ENCODE measurements around the gene POLK. TPM values are rescaled to one million over a fixed set of nuclear protein-coding genes. Genes with fewer than 3 reads are reported as not detected.

Gene POLK
- total and polyA plus RNA-seq, 4 donors, result 6.6 to 68.6 (median 18.5) TPM

DNA sequence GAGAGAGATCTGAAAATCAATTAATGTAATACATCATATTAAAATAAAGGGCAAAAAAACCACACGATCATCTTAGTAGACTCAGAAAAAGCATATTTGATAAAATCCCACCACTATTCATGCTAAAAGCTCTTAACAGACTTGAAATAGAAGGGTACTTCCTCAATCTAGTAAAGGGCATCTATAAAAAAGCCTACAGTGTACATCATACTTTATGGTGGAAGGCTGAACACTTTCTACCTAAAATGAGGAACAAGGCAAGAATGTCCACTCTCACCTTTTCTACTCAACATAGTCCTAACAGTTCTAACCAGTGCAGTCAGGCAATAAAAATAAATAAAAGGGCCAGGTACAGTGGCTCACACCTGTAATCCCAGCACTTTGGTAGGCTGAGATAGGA lies 38.9 kb downstream of the POLK start:
- H3K9me3 ChIP-seq (ENCODE audit: control insufficient read depth in 4 of 4, insufficient read depth in 3 of 4, low read length in 3 of 4), result peaks cover 0 to 2% (median 0%) of the 10 kb centered on the region in 4 donors
- H3K36me3 ChIP-seq (ENCODE audit: control insufficient read depth in 4 of 4, insufficient read depth in 4 of 4, low read length in 4 of 4), result peaks cover 0 to 18% (median 8%) of the 10 kb centered on the region in 4 donors
- DNase-seq, result no peak
- no peak for ATAC-seq (ENCODE audit: insufficient read depth, low FRiP score)
- no peak for TF ChIP-seq CTCF (IDR thresholded peaks at IDR 0.05; ENCODE audit: control extremely low read depth, extremely low read depth)
- H3K27ac ChIP-seq (ENCODE audit: low read depth in 1 of 2, low read length in 1 of 2), result no peak overlapping the region
- H3K9ac ChIP-seq (ENCODE audit: insufficient read depth in 1 of 2, low read length in 2 of 2), result no peak overlapping the region
- no peaks in the 10 kb centered on the region for H3K27me3 ChIP-seq (ENCODE audit: control insufficient read depth in 3 of 3, insufficient read depth in 3 of 3, low read length in 2 of 3)
- no peak overlapping the region for H3K4me3 ChIP-seq
- 97 to 100% methylated on average over 1 of the region's 1 CpG for WGBS, 2 donors
- peaks cover 0 to 3% (median 0%) of the 10 kb centered on the region in 5 donors for H3K4me1 ChIP-seq (ENCODE audit: control insufficient read depth in 5 of 5, insufficient read depth in 5 of 5, low read length in 5 of 5)

DNA sequence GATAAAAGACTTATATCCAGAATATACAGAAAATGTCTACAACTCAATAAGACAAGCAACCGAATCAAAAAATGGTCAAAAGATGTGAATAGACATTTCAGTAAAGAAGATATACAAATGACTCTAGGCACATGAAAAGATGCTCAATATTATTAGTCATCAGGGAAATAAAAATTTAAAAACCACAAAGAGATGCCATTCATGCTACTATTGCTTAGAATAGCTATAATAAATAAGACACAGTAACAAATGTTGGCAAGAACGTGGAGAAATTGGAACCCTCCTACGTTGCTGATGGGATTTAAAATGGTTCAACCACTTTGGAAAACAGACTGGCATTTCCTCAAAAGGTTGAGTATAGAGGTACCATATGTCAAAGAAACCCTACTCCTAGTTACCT lies 39.8 kb downstream of the POLK start:
- TF ChIP-seq CTCF (IDR thresholded peaks at IDR 0.05; ENCODE audit: control extremely low read depth, extremely low read depth), result no peak
- H3K36me3 ChIP-seq (ENCODE audit: control insufficient read depth in 4 of 4, insufficient read depth in 4 of 4, low read length in 4 of 4), result peaks cover 0 to 18% (median 8%) of the 10 kb centered on the region in 4 donors
- H3K4me1 ChIP-seq (ENCODE audit: control insufficient read depth in 5 of 5, insufficient read depth in 5 of 5, low read length in 5 of 5), result peaks cover 0 to 3% (median 0%) of the 10 kb centered on the region in 5 donors
- no peaks in the 10 kb centered on the region for H3K27me3 ChIP-seq (ENCODE audit: control insufficient read depth in 3 of 3, insufficient read depth in 3 of 3, low read length in 2 of 3)
- DNase-seq (no peak), ATAC-seq (ENCODE audit: insufficient read depth, low FRiP score) (no peak)
- H3K9ac ChIP-seq (ENCODE audit: insufficient read depth in 1 of 2, low read length in 2 of 2), result no peak overlapping the region
- H3K27ac ChIP-seq (ENCODE audit: low read depth in 1 of 2, low read length in 1 of 2), result no peak overlapping the region
- 94 to 96% methylated on average over 3 of the region's 3 CpGs for WGBS, 2 donors
- H3K4me3 ChIP-seq, result no peak overlapping the region
- peaks cover 0 to 2% (median 0%) of the 10 kb centered on the region in 4 donors for H3K9me3 ChIP-seq (ENCODE audit: control insufficient read depth in 4 of 4, insufficient read depth in 3 of 4, low read length in 3 of 4)

- H3K36me3 ChIP-seq (ENCODE audit: control insufficient read depth in 4 of 4, insufficient read depth in 4 of 4, low read length in 4 of 4), result peaks cover 1 to 18% (median 11%) of the 10 kb centered on the region in 4 donors
- DNase-seq, result no peak
- H3K4me1 ChIP-seq (ENCODE audit: control insufficient read depth in 5 of 5, insufficient read depth in 5 of 5, low read length in 5 of 5), result peaks cover 0 to 1% (median 0%) of the 10 kb centered on the region in 5 donors
- WGBS, 2 donors, result 93 to 99% methylated on average over 2 of the region's 2 CpGs
- H3K27ac ChIP-seq (ENCODE audit: low read depth in 1 of 2, low read length in 1 of 2), result no peak overlapping the region
- no peaks in the 10 kb centered on the region for H3K27me3 ChIP-seq (ENCODE audit: control insufficient read depth in 3 of 3, insufficient read depth in 3 of 3, low read length in 2 of 3)
- no peak overlapping the region for H3K9ac ChIP-seq (ENCODE audit: insufficient read depth in 1 of 2, low read length in 2 of 2)
- no peak for ATAC-seq (ENCODE audit: insufficient read depth, low FRiP score)
- no peak for TF ChIP-seq CTCF (IDR thresholded peaks at IDR 0.05; ENCODE audit: control extremely low read depth, extremely low read depth)
- no peak overlapping the region for H3K4me3 ChIP-seq
- peaks cover 0 to 2% (median 0%) of the 10 kb centered on the region in 4 donors for H3K9me3 ChIP-seq (ENCODE audit: control insufficient read depth in 4 of 4, insufficient read depth in 3 of 4, low read length in 3 of 4)
These were observed 41.1 kb downstream of the POLK start for GRCh38 chr5:75552764-75553163.

DNA sequence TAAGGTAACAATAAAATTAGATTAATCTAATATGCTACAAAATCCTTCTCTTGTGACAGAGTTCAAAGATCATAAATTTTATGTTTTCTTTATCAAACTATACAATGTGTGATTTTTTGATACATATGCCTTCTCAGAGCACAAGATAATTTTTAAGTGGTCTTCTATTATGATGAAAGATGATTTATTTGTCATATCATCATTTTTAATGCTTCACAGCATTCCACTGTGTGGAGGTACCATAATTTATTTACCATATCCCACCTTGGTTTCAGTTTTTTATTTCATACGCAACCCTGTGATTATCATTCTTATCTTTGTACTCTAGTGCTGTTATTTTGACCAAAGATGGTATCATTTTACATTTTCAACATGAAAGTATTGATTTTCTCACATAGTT lies 41.7 kb downstream of the POLK start:
- TF ChIP-seq CTCF (IDR thresholded peaks at IDR 0.05; ENCODE audit: control extremely low read depth, extremely low read depth), result no peak
- no peak for ATAC-seq (ENCODE audit: insufficient read depth, low FRiP score)
- Histone ChIP-seq H3K36me3 (ENCODE audit: control insufficient read depth in 4 of 4, insufficient read depth in 4 of 4, low read length in 4 of 4) (peaks cover 1 to 21% (median 13%) of the 10 kb centered on the region in 4 donors), H3K27ac (ENCODE audit: low read depth in 1 of 2, low read length in 1 of 2) (no peak overlapping the region), H3K9me3 (ENCODE audit: control insufficient read depth in 4 of 4, insufficient read depth in 3 of 4, low read length in 3 of 4) (peaks cover 0 to 2% (median 0%) of the 10 kb centered on the region in 4 donors), H3K9ac (ENCODE audit: insufficient read depth in 1 of 2, low read length in 2 of 2) (no peak overlapping the region), H3K4me1 (ENCODE audit: control insufficient read depth in 5 of 5, insufficient read depth in 5 of 5, low read length in 5 of 5) (peaks cover 0 to 3% (median 0%) of the 10 kb centered on the region in 5 donors), H3K4me3 (no peak overlapping the region), H3K27me3 (ENCODE audit: control insufficient read depth in 3 of 3, insufficient read depth in 3 of 3, low read length in 2 of 3) (no peaks in the 10 kb centered on the region)
- WGBS, 2 donors, result 98 to 100% methylated on average over 1 of the region's 1 CpG
- DNase-seq, result no peak

Measured in lung (tissue), 12 donors.